ENCODE results near the gene DDAH1. TPM values are rescaled to one million over a fixed set of nuclear protein-coding genes. Genes with fewer than 3 reads are reported as not detected.

The DDAH1 gene
- polyA plus RNA-seq, 2 of the 4 experiments (the other 2 are of a cell fraction), result 5.7 to 12.6 TPM

DNA sequence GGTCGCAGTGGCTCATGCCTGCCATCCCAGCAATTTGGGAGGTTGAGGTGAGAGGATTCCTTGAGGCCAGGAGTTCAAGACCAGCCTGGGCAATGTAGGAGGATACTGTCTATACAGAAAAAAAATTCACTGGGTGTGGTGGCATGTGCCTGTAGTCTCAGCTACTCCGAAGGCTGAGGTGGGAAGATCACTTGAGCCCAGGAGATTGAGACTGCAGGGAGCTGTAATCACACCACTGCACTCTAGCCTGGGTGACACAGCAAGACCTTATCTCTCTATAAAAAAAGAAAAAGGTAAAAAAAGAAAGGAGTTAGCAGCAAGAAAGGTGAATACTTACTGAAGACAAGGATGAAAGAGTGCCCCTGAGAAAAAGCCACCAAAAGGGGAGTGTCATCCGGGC is 164.8 kb downstream of the DDAH1 start:
- ChIA-PET POLR2A (no interaction called here), CTCF (interaction anchor here (0.6 kb wide), 1 partner anchor 202 kb away, joined by 3 read pairs; no protein-coding TSS in a partner anchor)
- Histone ChIP-seq H3K4me1 (peaks cover 20% of the 10 kb centered on the region), H3K4me3 (no peak overlapping the region), H3K4me2 (no peak overlapping the region), H3K27ac (0 out of 6 replicates have a peak overlapping the region, but pooled peaks of 1 of the 2 experiments have one; percentile 13), H3K9me3 (no peaks in the 10 kb centered on the region)
- WGBS (ENCODE audit: missing lambda C conversion rate), result 81% methylated on average over 3 of the region's 3 CpGs
- ATAC-seq, result no peak
- DNase-seq (ENCODE audit: low read depth in 1 of 2, low spot score in 1 of 2), result no peak
- TF ChIP-seq CEBPB (IDR thresholded peaks at IDR 0.05), result no peak
- TF ChIP-seq, protein P1, sequence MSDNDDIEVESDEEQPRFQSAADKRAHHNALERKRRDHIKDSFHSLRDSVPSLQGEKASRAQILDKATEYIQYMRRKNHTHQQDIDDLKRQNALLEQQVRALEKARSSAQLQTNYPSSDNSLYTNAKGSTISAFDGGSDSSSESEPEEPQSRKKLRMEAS (IDR thresholded peaks at IDR 0.05), result no peak
- no peak for FAIRE-seq

DNA sequence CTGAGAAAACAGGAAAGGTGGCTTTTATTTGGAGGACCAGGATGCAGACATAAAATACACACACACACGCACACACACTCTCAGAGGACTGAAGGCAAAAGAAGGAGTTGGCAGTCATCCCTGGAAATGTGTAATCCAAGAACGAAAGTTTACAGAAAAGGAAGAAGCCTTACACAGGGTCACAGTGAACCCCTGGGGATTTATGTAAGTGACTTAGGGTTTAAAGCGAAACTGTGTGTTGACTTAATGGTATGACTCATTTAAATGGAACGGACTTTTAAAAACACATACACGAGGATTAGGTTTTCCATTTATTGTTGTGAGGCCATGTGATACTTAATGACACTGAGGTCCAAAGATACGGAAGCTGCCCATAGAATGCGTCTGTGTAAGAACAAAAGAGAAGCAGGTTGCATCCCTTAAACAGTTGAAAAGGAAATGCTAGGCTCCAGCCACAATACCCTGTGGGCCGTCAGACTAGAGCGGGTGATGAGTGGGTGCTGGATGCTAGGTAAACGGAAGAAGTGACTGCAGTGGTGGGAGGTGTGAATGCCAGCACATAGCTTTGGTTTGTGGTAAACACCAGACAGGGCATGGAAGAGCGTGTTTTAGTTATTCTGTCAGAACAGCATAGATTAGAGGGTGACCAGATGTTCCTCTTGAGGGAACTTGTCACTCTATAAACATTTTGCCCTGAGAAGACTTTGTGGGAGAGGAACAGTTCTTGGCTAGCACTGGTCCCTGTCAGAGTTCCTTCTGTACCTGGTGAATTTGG is 166.9 kb downstream of the DDAH1 start:
- ChIA-PET CTCF (interaction anchor here (1.3 to 4.6 kb wide), 4 partner anchors 10 to 410 kb away, joined by 3 to 46 read pairs (median 6); partner anchors contain the start of genes C1orf52 and ZNHIT6), POLR2A (interaction anchor here (1.4 to 1.5 kb wide), 2 partner anchors 22 to 39 kb away, joined by 4 to 7 read pairs; partner anchors contain the start of genes BCL10 and C1orf52)
- TF ChIP-seq JUN (IDR thresholded peaks at IDR 0.05), result peak in 1 of 2 experiments; percentile 64; a peak in 2 of 5 replicates
- peak; percentile 74 for TF ChIP-seq JUNB (IDR thresholded peaks at IDR 0.05)
- TF ChIP-seq, protein P2, sequence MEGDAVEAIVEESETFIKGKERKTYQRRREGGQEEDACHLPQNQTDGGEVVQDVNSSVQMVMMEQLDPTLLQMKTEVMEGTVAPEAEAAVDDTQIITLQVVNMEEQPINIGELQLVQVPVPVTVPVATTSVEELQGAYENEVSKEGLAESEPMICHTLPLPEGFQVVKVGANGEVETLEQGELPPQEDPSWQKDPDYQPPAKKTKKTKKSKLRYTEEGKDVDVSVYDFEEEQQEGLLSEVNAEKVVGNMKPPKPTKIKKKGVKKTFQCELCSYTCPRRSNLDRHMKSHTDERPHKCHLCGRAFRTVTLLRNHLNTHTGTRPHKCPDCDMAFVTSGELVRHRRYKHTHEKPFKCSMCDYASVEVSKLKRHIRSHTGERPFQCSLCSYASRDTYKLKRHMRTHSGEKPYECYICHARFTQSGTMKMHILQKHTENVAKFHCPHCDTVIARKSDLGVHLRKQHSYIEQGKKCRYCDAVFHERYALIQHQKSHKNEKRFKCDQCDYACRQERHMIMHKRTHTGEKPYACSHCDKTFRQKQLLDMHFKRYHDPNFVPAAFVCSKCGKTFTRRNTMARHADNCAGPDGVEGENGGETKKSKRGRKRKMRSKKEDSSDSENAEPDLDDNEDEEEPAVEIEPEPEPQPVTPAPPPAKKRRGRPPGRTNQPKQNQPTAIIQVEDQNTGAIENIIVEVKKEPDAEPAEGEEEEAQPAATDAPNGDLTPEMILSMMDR (IDR thresholded peaks at IDR 0.05), result no peak
- peak in 1 of 2 experiments; percentile 16; a peak in 1 of 5 replicates for TF ChIP-seq EP300 (IDR thresholded peaks at IDR 0.05)
- TF ChIP-seq, protein P1 (IDR thresholded peaks at IDR 0.05), result peak; percentile 67
- TF ChIP-seq SMC3 (IDR thresholded peaks at IDR 0.05), result 0 out of 3 replicates have a peak, but pooled peaks have one; percentile 7
- no peak for TF ChIP-seq PHF8 (IDR thresholded peaks at IDR 0.05; ENCODE audit: borderline replicate concordance, low read depth)
- peak; percentile 66 for TF ChIP-seq GATA3 (IDR thresholded peaks at IDR 0.05; ENCODE audit: borderline replicate concordance)
- peak; percentile 70 for TF ChIP-seq FOSL2 (IDR thresholded peaks at IDR 0.05)
- peak; percentile 83 for TF ChIP-seq FOSL2 (CRISPR knock-in tag; IDR thresholded peaks at IDR 0.05)
- peak overlapping the region; percentile 65 to 80 for H3K27ac ChIP-seq
- peak overlapping the region; percentile 78 for H3K4me2 ChIP-seq
- FAIRE-seq (no peak), ATAC-seq (peak; percentile 70 to 84), DNase-seq (ENCODE audit: low read depth in 1 of 2, low spot score in 1 of 2) (peak; percentile 59 to 86)
- 3% methylated on average over 11 of the region's 11 CpGs for WGBS (ENCODE audit: missing lambda C conversion rate)
- H3K4me3 ChIP-seq, result no peak overlapping the region
- no peaks in the 10 kb centered on the region for H3K9me3 ChIP-seq
- H3K4me1 ChIP-seq, result peaks cover 20% of the 10 kb centered on the region

DNA sequence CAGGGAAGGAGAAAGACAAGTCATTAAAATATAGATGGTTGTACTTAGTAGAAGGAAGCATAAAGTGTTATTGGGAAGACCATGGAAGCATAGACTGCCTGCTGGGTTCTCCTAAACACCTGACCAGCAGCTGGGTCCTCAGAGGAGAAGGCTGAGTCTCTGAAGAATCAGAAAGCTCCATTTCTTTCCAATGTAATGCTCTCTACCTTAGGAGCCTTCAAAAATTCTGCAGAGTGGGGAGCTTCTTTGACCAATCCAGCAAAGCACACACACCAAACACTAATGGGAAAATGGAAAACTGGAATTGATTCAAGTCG is 167.5 kb downstream of the DDAH1 start:
- POLR2A ChIA-PET, result interaction anchor here (1.4 to 1.5 kb wide), 2 partner anchors 21 to 38 kb away, joined by 4 to 7 read pairs; partner anchors contain the start of genes BCL10 and C1orf52
- Histone ChIP-seq H3K9me3 (no peaks in the 10 kb centered on the region), H3K27ac (peak overlapping the region; percentile 65 to 80), H3K4me2 (peak overlapping the region; percentile 78), H3K4me3 (no peak overlapping the region), H3K4me1 (peaks cover 20% of the 10 kb centered on the region)
- FAIRE-seq, result no peak
- DNase-seq (ENCODE audit: low read depth in 1 of 2, low spot score in 1 of 2), result no peak
- peak; percentile 25 to 53; a peak in 5 of 6 replicates for ATAC-seq
- CTCF ChIA-PET, result interaction anchor here (0.9 to 4.6 kb wide), 5 partner anchors 11 to 411 kb away, joined by 3 to 46 read pairs (median 4); partner anchors contain the start of genes C1orf52 and ZNHIT6
- WGBS (ENCODE audit: missing lambda C conversion rate), result 8% methylated on average over 1 of the region's 1 CpG
- TF ChIP-seq HOXB5 (CRISPR knock-in tag; IDR thresholded peaks at IDR 0.05) (no peak), MAFK (IDR thresholded peaks at IDR 0.05; ENCODE audit: partially characterized antibody) (no peak), RARB (CRISPR knock-in tag; IDR thresholded peaks at IDR 0.05) (no peak), RCOR1 (IDR thresholded peaks at IDR 0.05; ENCODE audit: low read depth, low read length) (no peak), FOXS1 (CRISPR knock-in tag; IDR thresholded peaks at IDR 0.05) (no peak), KDM5A (IDR thresholded peaks at IDR 0.05) (no peak), PHF8 (IDR thresholded peaks at IDR 0.05; ENCODE audit: borderline replicate concordance, low read depth) (no peak), MAZ (IDR thresholded peaks at IDR 0.05; ENCODE audit: borderline replicate concordance, low read depth, low read length) (no peak), RAD21 (conservative IDR thresholded peaks at IDR 0.05 in 1 of 2, IDR thresholded peaks at IDR 0.05 in 1 of 2) (no peak), TP53 (CRISPR knock-in tag; IDR thresholded peaks at IDR 0.05) (no peak), EHMT2 (IDR thresholded peaks at IDR 0.05; ENCODE audit: low read depth) (no peak), HOXA7 (CRISPR knock-in tag; IDR thresholded peaks at IDR 0.05) (no peak), BHLHE40 (IDR thresholded peaks at IDR 0.05; ENCODE audit: low read depth, low read length) (no peak)
- TF ChIP-seq, protein P3, sequence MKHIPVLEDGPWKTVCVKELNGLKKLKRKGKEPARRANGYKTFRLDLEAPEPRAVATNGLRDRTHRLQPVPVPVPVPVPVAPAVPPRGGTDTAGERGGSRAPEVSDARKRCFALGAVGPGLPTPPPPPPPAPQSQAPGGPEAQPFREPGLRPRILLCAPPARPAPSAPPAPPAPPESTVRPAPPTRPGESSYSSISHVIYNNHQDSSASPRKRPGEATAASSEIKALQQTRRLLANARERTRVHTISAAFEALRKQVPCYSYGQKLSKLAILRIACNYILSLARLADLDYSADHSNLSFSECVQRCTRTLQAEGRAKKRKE (CRISPR knock-in tag; IDR thresholded peaks at IDR 0.05; ENCODE audit: low read depth), result no peak
- TF ChIP-seq, protein P4, sequence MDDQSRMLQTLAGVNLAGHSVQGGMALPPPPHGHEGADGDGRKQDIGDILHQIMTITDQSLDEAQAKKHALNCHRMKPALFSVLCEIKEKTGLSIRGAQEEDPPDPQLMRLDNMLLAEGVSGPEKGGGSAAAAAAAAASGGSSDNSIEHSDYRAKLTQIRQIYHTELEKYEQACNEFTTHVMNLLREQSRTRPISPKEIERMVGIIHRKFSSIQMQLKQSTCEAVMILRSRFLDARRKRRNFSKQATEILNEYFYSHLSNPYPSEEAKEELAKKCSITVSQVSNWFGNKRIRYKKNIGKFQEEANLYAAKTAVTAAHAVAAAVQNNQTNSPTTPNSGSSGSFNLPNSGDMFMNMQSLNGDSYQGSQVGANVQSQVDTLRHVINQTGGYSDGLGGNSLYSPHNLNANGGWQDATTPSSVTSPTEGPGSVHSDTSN (IDR thresholded peaks at IDR 0.05), result no peak
- TF ChIP-seq, protein P5, sequence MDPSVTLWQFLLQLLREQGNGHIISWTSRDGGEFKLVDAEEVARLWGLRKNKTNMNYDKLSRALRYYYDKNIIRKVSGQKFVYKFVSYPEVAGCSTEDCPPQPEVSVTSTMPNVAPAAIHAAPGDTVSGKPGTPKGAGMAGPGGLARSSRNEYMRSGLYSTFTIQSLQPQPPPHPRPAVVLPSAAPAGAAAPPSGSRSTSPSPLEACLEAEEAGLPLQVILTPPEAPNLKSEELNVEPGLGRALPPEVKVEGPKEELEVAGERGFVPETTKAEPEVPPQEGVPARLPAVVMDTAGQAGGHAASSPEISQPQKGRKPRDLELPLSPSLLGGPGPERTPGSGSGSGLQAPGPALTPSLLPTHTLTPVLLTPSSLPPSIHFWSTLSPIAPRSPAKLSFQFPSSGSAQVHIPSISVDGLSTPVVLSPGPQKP (IDR thresholded peaks at IDR 0.05; ENCODE audit: low read depth, low read length), result no peak
- TF ChIP-seq, protein P1 (IDR thresholded peaks at IDR 0.05), result no peak
- TF ChIP-seq, protein P6, sequence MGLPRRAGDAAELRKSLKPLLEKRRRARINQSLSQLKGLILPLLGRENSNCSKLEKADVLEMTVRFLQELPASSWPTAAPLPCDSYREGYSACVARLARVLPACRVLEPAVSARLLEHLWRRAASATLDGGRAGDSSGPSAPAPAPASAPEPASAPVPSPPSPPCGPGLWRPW (IDR thresholded peaks at IDR 0.05), result no peak
